Heart right ventricle (tissue), 16 donors: ENCODE data around the gene SLC27A4. TPM values are rescaled to one million over a fixed set of nuclear protein-coding genes. Genes with fewer than 3 reads are reported as not detected.
A peak's percentile ranks its signal among the peaks of the same experiment; 100 is the strongest.

Source experiments
- ATAC-seq, 8 donors: fragments of 200-7000 bp; cut with Tn5 transposase; one replicate each; pipeline ENCODE4 v1.9.1; 2020; ENCODE audit warnings: mild to moderate bottlenecking in 8 of 8, moderate library complexity in 8 of 8, moderate number of reproducible peaks in 1 of 8
- DNase-seq, 2 donors: peaks; one replicate each; pipeline ENCODE4 v3.0.0-alpha.2; 2020
- H3K27ac ChIP-seq, 10 donors: fragments of 200-600 bp; sonication (generic) in 2 of 10; one replicate each; pipeline versions ENCODE4 v1.5.0 to v1.8.0; 2020 to 2022; ENCODE audit warnings: mild to moderate bottlenecking in 3 of 10
- H3K27me3 ChIP-seq, 7 donors: fragments of 200-600 bp; one replicate each; pipeline ENCODE4 v1.8.0; 2021 to 2022; ENCODE audit warnings: mild to moderate bottlenecking in 2 of 7
- H3K36me3 ChIP-seq, 9 donors: fragments of 200-600 bp; sonication (generic) in 1 of 9; one replicate each; pipeline versions ENCODE4 v1.5.0 to v1.8.0; 2020 to 2022; ENCODE audit warnings: mild to moderate bottlenecking in 2 of 9
- H3K4me1 ChIP-seq, 9 donors: fragments of 200-600 bp; sonication (generic) in 1 of 9; one replicate each; pipeline versions ENCODE4 v1.5.0 to v1.8.0; 2020 to 2022; ENCODE audit warnings: mild to moderate bottlenecking in 4 of 9
- H3K4me3 ChIP-seq, 10 donors: fragments of 200-600 bp; sonication (generic) in 2 of 10; one replicate each; pipeline versions ENCODE4 v1.5.0 to v1.8.0; 2020 to 2022; ENCODE audit warnings: mild to moderate bottlenecking in 7 of 10, moderate library complexity in 2 of 10
- H3K9me3 ChIP-seq, 11 donors: fragments of 200-600 bp in 10 of 11; sonication (generic) in 2 of 11; one replicate each; pipeline versions ENCODE4 v1.5.0 to v1.8.0; 2013 to 2022; ENCODE audit warnings: mild to moderate bottlenecking in 2 of 11, control low read depth in 1 of 11, moderate library complexity in 1 of 11
- WGBS, 2 donors: extraction: QIAGEN DNeasy Blood & Tissue Kit; methylation state at CpG; one replicate each; pipeline ENCODE4 v1.1.7; 2013; ENCODE audit warnings: inconsistent platforms in 1 of 2; 5-methylcytosine and 5-hydroxymethylcytosine counted together
- intact Hi-C, 10 donors: fragments of 100-400 bp; cut with DNase I; formaldehyde crosslinking; loops; one replicate each; pipeline versions ENCODE4 v1.11.1 to v1.14.2; 2022
- polyA plus RNA-seq, 2 donors: library from polyadenylated mRNA; stranded (reverse); fragments of 200-250 nt; gene quantifications; one replicate each; pipeline ENCODE4 v1.2.3, GENCODE V29; 2013
- total RNA-seq, 10 donors: library from RNA; stranded (reverse); fragmentation: NEBNext Ultra II Directional in 3 of 10; extraction: Animal tissue kit (Norgen Biotek cat#: 25700) in 3 of 10; gene quantifications; one replicate each; pipeline versions ENCODE4 v1.2.1 to v1.2.4, GENCODE V29; 2021 to 2023
- TF ChIP-seq, protein P1 (sequence below), 9 donors: fragments of 200-600 bp; sonication (generic) in 2 of 9; IDR thresholded peaks; one replicate each; pipeline versions ENCODE4 v1.5.0 to v1.8.0; 2021 to 2022; ENCODE audit warnings: antibody characterized with exemption in 9 of 9, mild to moderate bottlenecking in 5 of 9, moderate library complexity in 1 of 9
- donor health status: Arrhythmogenic right ventricular cardiomyopathy.
- donor health status: ischemic (EF 13 %, LVEDD 7.1; RV severe dilation, severe dysfunction).
- donor health status: healthy with polysubstance abuse.
- donor health status: DM: no; HTN: yes; CAD: no.
- donor health status: DM: no; HTN: no; CAD: no.
- donor health status: ischemic (EF 25% LVEDD 6.9; RV normal size, moderate dysfunction).
- donor health status: ischemic (EF 25% LVEDD 5.7; RV mildly dilated, moderate dysfunction).
- donor health status: healthy.
- donor health status: DM: yes; HTN: yes; CAD: no.
- donor health status: Ischemic cardiomyopathy.
- donor health status: ischemic (EF 35%, LVEDD 5.7; RV mildly dilated, moderate dysfunction).
- donor health status: nonischemic (EF 11% LVEDD 7.7; RV severe dilation, severe dysfunction).
- donor health status: DM: yes; HTN: yes; CAD: no.
- donor health status: PGD.
- donor health status: ischemic (EF 29% LVEDD 5.4; RV normal size, mild dysfunction).
- donor health status: nonischemic (EF 23%, LVEDD 6.1; RV moderate dilation, normal function).

The SLC27A4 gene
- total and polyA plus RNA-seq, 12 donors, result 10.0 to 37.2 (median 17.7) TPM

GRCh38 chr9:128358090-128358489 is 17.8 kb downstream of the SLC27A4 start:
- ATAC-seq (no peak), DNase-seq (no peak)
- TF ChIP-seq, protein P1, sequence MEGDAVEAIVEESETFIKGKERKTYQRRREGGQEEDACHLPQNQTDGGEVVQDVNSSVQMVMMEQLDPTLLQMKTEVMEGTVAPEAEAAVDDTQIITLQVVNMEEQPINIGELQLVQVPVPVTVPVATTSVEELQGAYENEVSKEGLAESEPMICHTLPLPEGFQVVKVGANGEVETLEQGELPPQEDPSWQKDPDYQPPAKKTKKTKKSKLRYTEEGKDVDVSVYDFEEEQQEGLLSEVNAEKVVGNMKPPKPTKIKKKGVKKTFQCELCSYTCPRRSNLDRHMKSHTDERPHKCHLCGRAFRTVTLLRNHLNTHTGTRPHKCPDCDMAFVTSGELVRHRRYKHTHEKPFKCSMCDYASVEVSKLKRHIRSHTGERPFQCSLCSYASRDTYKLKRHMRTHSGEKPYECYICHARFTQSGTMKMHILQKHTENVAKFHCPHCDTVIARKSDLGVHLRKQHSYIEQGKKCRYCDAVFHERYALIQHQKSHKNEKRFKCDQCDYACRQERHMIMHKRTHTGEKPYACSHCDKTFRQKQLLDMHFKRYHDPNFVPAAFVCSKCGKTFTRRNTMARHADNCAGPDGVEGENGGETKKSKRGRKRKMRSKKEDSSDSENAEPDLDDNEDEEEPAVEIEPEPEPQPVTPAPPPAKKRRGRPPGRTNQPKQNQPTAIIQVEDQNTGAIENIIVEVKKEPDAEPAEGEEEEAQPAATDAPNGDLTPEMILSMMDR (IDR thresholded peaks at IDR 0.05), result no peak
- no peaks in the 10 kb centered on the region for H3K27me3 ChIP-seq
- H3K9me3 ChIP-seq, result no peaks in the 10 kb centered on the region
- WGBS, 2 donors, result 72 to 76% methylated on average over 8 of the region's 8 CpGs
- H3K4me3 ChIP-seq, result no peak overlapping the region
- intact Hi-C loops, result no loop called here
- peaks cover 0 to 19% (median 13%) of the 10 kb centered on the region in 9 donors for H3K4me1 ChIP-seq
- peaks cover 0 to 66% (median 19%) of the 10 kb centered on the region in 9 donors for H3K36me3 ChIP-seq
- H3K27ac ChIP-seq, result no peak overlapping the region

GRCh38 chr9:128358861-128359260 is 18.5 kb downstream of the SLC27A4 start:
- Histone ChIP-seq H3K27ac (no peak overlapping the region), H3K4me3 (no peak overlapping the region), H3K36me3 (peaks cover 0 to 61% (median 14%) of the 10 kb centered on the region in 9 donors), H3K4me1 (peaks cover 0 to 19% (median 13%) of the 10 kb centered on the region in 9 donors), H3K9me3 (no peaks in the 10 kb centered on the region), H3K27me3 (no peaks in the 10 kb centered on the region)
- no peak for DNase-seq
- TF ChIP-seq, protein P1 (IDR thresholded peaks at IDR 0.05), result no peak
- ATAC-seq, result no peak
- intact Hi-C loops, result no loop called here
- WGBS, 2 donors, result 86 to 89% methylated on average over 4 of the region's 4 CpGs

DNA sequence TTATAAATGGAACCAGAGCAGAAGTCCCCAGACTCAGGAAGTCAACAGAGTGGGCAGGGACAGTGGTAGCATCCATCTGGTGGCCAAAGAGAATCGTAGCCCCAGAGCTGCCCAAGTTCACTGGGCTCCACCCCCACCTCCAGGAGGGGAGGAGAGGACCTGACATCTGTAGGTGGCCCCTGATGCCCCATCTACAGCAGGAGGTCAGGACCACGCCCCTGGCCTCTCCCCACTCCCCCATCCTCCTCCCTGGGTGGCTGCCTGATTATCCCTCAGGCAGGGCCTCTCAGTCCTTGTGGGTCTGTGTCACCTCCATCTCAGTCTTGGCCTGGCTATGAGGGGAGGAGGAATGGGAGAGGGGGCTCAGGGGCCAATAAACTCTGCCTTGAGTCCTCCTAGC is 20.5 kb downstream of the SLC27A4 start:
- Histone ChIP-seq H3K9me3 (no peaks in the 10 kb centered on the region), H3K4me3 (no peak overlapping the region), H3K36me3 (peaks cover 0 to 41% (median 6%) of the 10 kb centered on the region in 9 donors), H3K4me1 (peaks cover 2 to 34% (median 26%) of the 10 kb centered on the region in 9 donors), H3K27me3 (no peaks in the 10 kb centered on the region), H3K27ac (peak overlapping the region in 3 of 10 donors; percentile 50 to 77 (median 61))
- intact Hi-C loops, result loop anchor here in 8 of 10 donors (5.0 to 10.0 kb wide), 5 partner anchors 46 to 276 kb away; partner anchors contain the start of gene SPTAN1 (in 1 of the 8)
- no peak for DNase-seq
- 73 to 88% methylated on average over 2 of the region's 2 CpGs for whole genome bisulfite sequencing, 2 donors
- TF ChIP-seq, protein P1 (IDR thresholded peaks at IDR 0.05), result no peak
- ATAC-seq, result peak in 1 of 8 donors; percentile 5

GRCh38 chr9:128361296-128361985 is 21.1 kb downstream of the SLC27A4 start:
- Histone ChIP-seq H3K27ac (peak overlapping the region in 9 of 10 donors; percentile 10 to 82 (median 61)), H3K9me3 (no peaks in the 10 kb centered on the region), H3K36me3 (peaks cover 0 to 35% (median 0%) of the 10 kb centered on the region in 9 donors), H3K4me1 (peaks cover 2 to 34% (median 26%) of the 10 kb centered on the region in 9 donors), H3K27me3 (no peaks in the 10 kb centered on the region), H3K4me3 (peak overlapping the region in 8 of 10 donors; percentile 20 to 60 (median 54))
- 53 to 55% methylated on average over 14 of the region's 14 CpGs for WGBS, 2 donors
- ATAC-seq, result peak in 6 of 8 donors; percentile 10 to 31 (median 17)
- TF ChIP-seq, protein P1 (IDR thresholded peaks at IDR 0.05), result no peak
- DNase-seq, result no peak
- intact Hi-C loops, result loop anchor here in 8 of 10 donors (5.0 to 10.0 kb wide), 5 partner anchors 46 to 276 kb away; partner anchors contain the start of gene SPTAN1 (in 1 of the 8)
